ENCODE results near the gene PER1. TPM values are rescaled to one million over a fixed set of nuclear protein-coding genes. Genes with fewer than 3 reads are reported as not detected.

PER1 gene
- total RNA-seq, 6 experiments from 2014 or later = 25.7 to 118 (median 55.2) TPM

DNA sequence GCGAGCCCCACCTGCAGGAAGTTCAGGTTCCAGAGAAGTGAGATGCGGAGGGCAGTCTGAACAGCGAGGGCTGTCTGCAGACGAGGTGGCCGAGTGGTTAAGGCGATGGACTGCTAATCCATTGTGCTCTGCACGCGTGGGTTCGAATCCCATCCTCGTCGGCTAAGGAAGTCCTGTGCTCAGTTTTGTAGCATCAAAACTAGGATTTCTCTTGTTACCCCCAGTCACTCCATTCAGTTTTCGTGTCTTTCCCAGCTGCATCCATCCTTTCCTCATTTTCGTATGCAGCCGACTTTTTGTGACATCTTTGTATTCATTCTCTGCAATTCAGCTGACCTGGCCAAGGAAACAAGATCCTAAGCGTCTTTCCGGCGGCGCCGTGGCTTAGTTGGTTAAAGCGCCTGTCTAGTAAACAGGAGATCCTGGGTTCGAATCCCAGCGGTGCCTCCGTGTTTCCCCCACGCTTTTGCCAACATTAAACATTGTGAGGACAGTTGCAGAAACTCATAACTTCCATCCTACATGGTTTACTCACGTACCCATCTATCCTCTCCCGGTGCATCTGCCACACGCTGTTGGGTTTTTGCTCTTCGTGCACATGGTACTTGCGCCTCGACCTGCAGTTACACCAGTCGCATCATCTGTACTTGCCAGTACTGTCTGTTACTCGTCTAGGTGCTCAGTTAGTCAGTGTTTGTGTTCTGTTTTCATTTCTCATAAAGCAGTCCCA is 34.7 kb upstream of the PER1 start:
- intact Hi-C loops (cut with DNase I) = no loop called here
- peak in 3 of 4 donors; percentile 18 to 54 (median 46) for TF ChIP-seq CTCF (IDR thresholded peaks at IDR 0.05)
- no peak for TF ChIP-seq POLR2A (IDR thresholded peaks at IDR 0.05)
- under 1% methylated on average over 28 of the region's 32 CpGs for WGBS (ENCODE audit: insufficient coverage, low coverage, low lambda C conversion rate, missing lambda C conversion rate)
- H3K4me3 ChIP-seq = peak overlapping the region; percentile 64 to 72 (median 71)
- no peaks in the 10 kb centered on the region for H3K36me3 ChIP-seq
- H3K27ac ChIP-seq = peak overlapping the region; percentile 54 to 92 (median 77)
- H3K27me3 ChIP-seq = no peaks in the 10 kb centered on the region
- H3K9me3 ChIP-seq = no peaks in the 10 kb centered on the region
- peak; percentile 90 to 92 (median 90) for DNase-seq
- peak; percentile 55 to 74 (median 69) for ATAC-seq
- H3K4me1 ChIP-seq = peaks cover 0 to 20% (median 3%) of the 10 kb centered on the region in 4 donors

DNA sequence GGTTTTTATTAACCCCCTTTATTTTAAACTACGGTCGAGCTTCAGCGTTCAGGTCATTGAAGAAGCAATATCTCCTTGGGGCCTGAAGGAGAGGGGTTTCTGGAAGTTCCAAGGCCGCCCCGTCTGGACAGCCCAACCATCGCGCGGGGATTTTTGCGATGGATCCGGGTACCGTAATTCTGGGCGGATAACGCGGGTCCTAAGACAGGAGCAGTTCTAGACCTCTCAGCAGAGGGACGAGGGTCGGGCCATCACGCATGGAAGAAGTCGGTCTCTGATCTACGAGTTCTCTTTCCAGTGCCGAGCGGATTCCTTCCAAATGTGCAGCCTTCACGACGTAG is 34.2 kb upstream of the PER1 start:
- H3K4me1 ChIP-seq = peaks cover 0 to 20% (median 3%) of the 10 kb centered on the region in 4 donors
- intact Hi-C loops (cut with DNase I) = no loop called here
- H3K27me3 ChIP-seq = no peaks in the 10 kb centered on the region
- H3K4me3 ChIP-seq = peak overlapping the region; percentile 64 to 72 (median 71)
- peak overlapping the region; percentile 54 to 92 (median 77) for H3K27ac ChIP-seq
- WGBS (ENCODE audit: insufficient coverage, low coverage, low lambda C conversion rate, missing lambda C conversion rate) = 0% methylated on average over 9 of the region's 23 CpGs
- no peak for DNase-seq
- H3K9me3 ChIP-seq = no peaks in the 10 kb centered on the region
- TF ChIP-seq CTCF (IDR thresholded peaks at IDR 0.05) (peak in 1 of 4 donors; percentile 37), POLR2A (IDR thresholded peaks at IDR 0.05) (no peak)
- H3K36me3 ChIP-seq = no peaks in the 10 kb centered on the region
- no peak for ATAC-seq

DNA sequence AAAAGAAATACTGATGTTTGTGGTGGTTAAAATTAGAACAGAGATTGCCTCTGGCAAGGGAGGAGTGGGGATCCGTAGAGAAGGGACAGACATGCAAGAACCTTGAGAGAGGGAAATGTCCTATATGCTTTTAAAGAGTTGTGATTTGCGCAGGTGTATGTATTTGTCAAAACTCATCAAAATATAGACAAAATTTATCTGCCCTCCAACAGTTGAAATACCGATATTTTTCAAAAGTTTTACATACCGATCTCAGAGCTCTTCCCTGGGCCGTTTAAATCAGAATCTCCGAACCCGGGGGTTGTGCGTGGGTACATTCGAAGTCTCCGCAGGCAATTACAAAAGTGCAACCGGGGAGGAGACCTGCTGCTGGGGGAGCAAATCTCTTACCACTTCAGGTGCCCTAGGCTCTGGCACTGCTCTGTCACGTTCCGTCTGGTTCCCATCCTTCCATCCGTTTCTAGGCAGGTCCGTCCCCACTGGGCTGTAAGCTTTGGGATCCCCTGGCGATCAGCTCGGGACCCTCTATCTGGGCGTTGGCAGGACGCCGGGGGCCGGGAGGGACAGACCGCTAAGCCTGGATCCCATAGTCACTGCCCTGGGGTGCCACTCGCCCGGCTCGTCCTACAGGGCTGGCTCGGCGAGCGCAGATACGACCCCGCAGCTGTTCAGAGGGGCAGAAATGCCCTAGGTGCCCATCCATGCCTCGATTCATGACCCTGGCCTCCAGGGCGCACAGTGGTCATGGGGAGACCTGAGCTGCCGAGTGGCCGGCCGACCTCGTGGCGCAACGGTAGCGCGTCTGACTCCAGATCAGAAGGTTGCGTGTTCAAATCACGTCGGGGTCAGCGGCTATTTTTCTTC is 33.6 kb upstream of the PER1 start:
- no peaks in the 10 kb centered on the region for H3K9me3 ChIP-seq
- ATAC-seq = peak; percentile 23 to 52 (median 38)
- H3K27ac ChIP-seq = peak overlapping the region; percentile 54 to 92 (median 77)
- DNase-seq = peak; percentile 87 to 88 (median 87)
- peak overlapping the region; percentile 64 to 72 (median 71) for H3K4me3 ChIP-seq
- WGBS (ENCODE audit: insufficient coverage, low coverage, low lambda C conversion rate, missing lambda C conversion rate) = 1% methylated on average over 30 of the region's 44 CpGs
- H3K36me3 ChIP-seq = no peaks in the 10 kb centered on the region
- H3K27me3 ChIP-seq = no peaks in the 10 kb centered on the region
- H3K4me1 ChIP-seq = peaks cover 0 to 19% (median 3%) of the 10 kb centered on the region in 4 donors
- intact Hi-C loops (cut with DNase I) = no loop called here
- TF ChIP-seq CTCF (IDR thresholded peaks at IDR 0.05) = no peak
- TF ChIP-seq POLR2A (IDR thresholded peaks at IDR 0.05) = peak; percentile 37

GRCh38 chr17:8176998-8177731 is 25.0 kb upstream of the PER1 start:
- 63% methylated on average over 15 of the region's 19 CpGs for WGBS (ENCODE audit: insufficient coverage, low coverage, low lambda C conversion rate, missing lambda C conversion rate)
- DNase-seq (peak in 1 of 3 donors; percentile 14), ATAC-seq (no peak)
- intact Hi-C loops (cut with DNase I) = no loop called here
- H3K27me3 ChIP-seq = no peaks in the 10 kb centered on the region
- no peaks in the 10 kb centered on the region for H3K36me3 ChIP-seq
- no peaks in the 10 kb centered on the region for H3K9me3 ChIP-seq
- H3K27ac ChIP-seq = peak overlapping the region in 1 of 3 donors; percentile 62
- H3K4me1 ChIP-seq = peaks cover 0 to 24% (median 4%) of the 10 kb centered on the region in 4 donors
- TF ChIP-seq POLR2A (IDR thresholded peaks at IDR 0.05) (no peak), CTCF (IDR thresholded peaks at IDR 0.05) (no peak)
- H3K4me3 ChIP-seq = peak overlapping the region in 2 of 3 donors; percentile 61 to 71
